ENCODE measurements around the gene ITGA4.

ITGA4 gene

GRCh38 chr2:181574321-181574720 lies 117.1 kb downstream of the ITGA4 start:
- DNase-seq (ENCODE audit: low read depth, low spot score): no peak

- DNase-seq (ENCODE audit: low read depth, low spot score): no peak
Measured at GRCh38 chr2:181575024-181575649, 118.0 kb downstream of the ITGA4 start.

- no peak for DNase-seq (ENCODE audit: low read depth, low spot score)
Measured at GRCh38 chr2:181575650-181576025, 118.5 kb downstream of the ITGA4 start.

GRCh38 chr2:181576431-181576830 lies 119.2 kb downstream of the ITGA4 start:
- DNase-seq (ENCODE audit: low read depth, low spot score): no peak

GRCh38 chr2:181578829-181579228 lies 121.6 kb downstream of the ITGA4 start:
- DNase-seq (ENCODE audit: low read depth, low spot score): no peak

GRCh38 chr2:181581534-181581933 lies 124.3 kb downstream of the ITGA4 start:
- DNase-seq (ENCODE audit: low read depth, low spot score): no peak

- no peak for DNase-seq (ENCODE audit: low read depth, low spot score)
Measured at GRCh38 chr2:181585732-181586131, 128.5 kb downstream of the ITGA4 start.

Data from astrocyte of the hippocampus (primary cell).